Ovary (tissue), 3 donors: ENCODE results near the gene ZNF423.

ENCODE experiments used
- CTCF ChIP-seq, 3 donors: fragments of 450-650 bp in 2 of 3; fragments of 200-600 bp in 1 of 3; IDR thresholded peaks; one replicate each; pipeline versions ENCODE4 v1.5.1 to v1.8.0; 2016 to 2022; ENCODE audit warnings: antibody characterized with exemption in 3 of 3, mild to moderate bottlenecking in 1 of 3
- EP300 ChIP-seq: sonication (generic); formaldehyde crosslinking; IDR thresholded peaks from one replicate; pipeline ENCODE4 v1.6.1; 2017; ENCODE audit warnings: antibody characterized with exemption
- POLR2A ChIP-seq: fragments of 450-650 bp; IDR thresholded peaks from one replicate; pipeline ENCODE4 v1.6.1; 2017; ENCODE audit warnings: antibody characterized with exemption, mild to moderate bottlenecking, moderate library complexity
- donor health status: DM: no; HTN: no; CAD: no.

GRCh38 chr16:49454426-49455180, 401.3 kb downstream of the ZNF423 start:
- TF ChIP-seq CTCF (IDR thresholded peaks at IDR 0.05), result no peak
- no peak for TF ChIP-seq EP300
- no peak for TF ChIP-seq POLR2A
